Nephron (organoid): ENCODE results near the gene SYN1.
"Not testable (repeated sequence)": the region's sequence is repeated elsewhere in the genome, so short reads cannot be mapped to it uniquely, and the experiment has no call there.

Experiments
- H3K27ac Mint-ChIP-seq, 3 experiments: 2 replicates each; pipeline ENCODE4 v1.8.0; 2020; ENCODE audit warnings: mixed read lengths in 3 of 3, mild to moderate bottlenecking in 2 of 3, moderate library complexity in 1 of 3
- H3K27me3 Mint-ChIP-seq: 2 replicates; pipeline ENCODE4 v1.8.0; 2021; ENCODE audit warnings: low read depth, mild to moderate bottlenecking, moderate library complexity, mixed read lengths
- H3K36me3 Mint-ChIP-seq: 2 replicates; pipeline ENCODE4 v1.8.0; 2020; ENCODE audit warnings: low read depth, mixed read lengths
- H3K4me1 Mint-ChIP-seq: 2 replicates; pipeline ENCODE4 v1.8.0; 2020; ENCODE audit warnings: mixed read lengths
- H3K4me3 Mint-ChIP-seq, 3 experiments: 2 replicates each; pipeline ENCODE4 v1.8.0; 2020; ENCODE audit warnings: mild to moderate bottlenecking in 3 of 3, mixed read lengths in 3 of 3, moderate library complexity in 2 of 3
- H3K9me3 Mint-ChIP-seq: 2 replicates; pipeline ENCODE4 v1.8.0; 2020; ENCODE audit warnings: mixed read lengths
- CTCF ChIP-seq, 3 experiments: fragments of 200-600 bp; sonication (generic); IDR thresholded peaks; one replicate each; pipeline ENCODE4 v1.5.0; 2021; ENCODE audit warnings: antibody characterized with exemption in 3 of 3; ENCODE audit not compliant: unreplicated experiment in 3 of 3

Gene SYN1

GRCh38 chrX:47611489-47611888, 8.2 kb downstream of the SYN1 start:
- H3K27ac Mint-ChIP-seq, result no peak overlapping the region
- no peaks in the 10 kb centered on the region for H3K4me1 Mint-ChIP-seq
- H3K4me3 Mint-ChIP-seq, result no peak overlapping the region
- no peaks in the 10 kb centered on the region for H3K36me3 Mint-ChIP-seq
- peaks cover 4% of the 10 kb centered on the region for H3K27me3 Mint-ChIP-seq
- H3K9me3 Mint-ChIP-seq, result peaks cover 9% of the 10 kb centered on the region
- no peak for TF ChIP-seq CTCF (IDR thresholded peaks at IDR 0.05; ENCODE audit: unreplicated experiment in 3 of 3)

GRCh38 chrX:47610511-47610910, 9.1 kb downstream of the SYN1 start:
- peaks cover 11% of the 10 kb centered on the region for H3K9me3 Mint-ChIP-seq
- no peaks in the 10 kb centered on the region for H3K36me3 Mint-ChIP-seq
- no peak overlapping the region for H3K27ac Mint-ChIP-seq
- TF ChIP-seq CTCF (IDR thresholded peaks at IDR 0.05; ENCODE audit: unreplicated experiment in 3 of 3), result no peak
- no peak overlapping the region for H3K4me3 Mint-ChIP-seq
- H3K27me3 Mint-ChIP-seq, result peaks cover 6% of the 10 kb centered on the region
- H3K4me1 Mint-ChIP-seq, result no peaks in the 10 kb centered on the region

GRCh38 chrX:47608130-47608810, 11.4 kb downstream of the SYN1 start:
- no peak for TF ChIP-seq CTCF (IDR thresholded peaks at IDR 0.05; ENCODE audit: unreplicated experiment in 3 of 3)
- Mint-ChIP-seq H3K36me3 (no peaks in the 10 kb centered on the region), H3K27ac (no peak overlapping the region), H3K4me3 (no peak overlapping the region), H3K4me1 (no peaks in the 10 kb centered on the region), H3K27me3 (peaks cover 3% of the 10 kb centered on the region), H3K9me3 (peaks cover 13% of the 10 kb centered on the region)

GRCh38 chrX:47607091-47607490, 12.6 kb downstream of the SYN1 start:
- Mint-ChIP-seq H3K27ac (no peak overlapping the region), H3K27me3 (peaks cover 3% of the 10 kb centered on the region)
- no peak for TF ChIP-seq CTCF (IDR thresholded peaks at IDR 0.05; ENCODE audit: unreplicated experiment in 3 of 3)

GRCh38 chrX:47605024-47605423, 14.6 kb downstream of the SYN1 start:
- TF ChIP-seq CTCF (IDR thresholded peaks at IDR 0.05; ENCODE audit: unreplicated experiment in 3 of 3), result no peak
- H3K9me3 Mint-ChIP-seq, result peaks cover 15% of the 10 kb centered on the region
- no peaks in the 10 kb centered on the region for H3K36me3 Mint-ChIP-seq
- no peak overlapping the region for H3K27ac Mint-ChIP-seq
- no peaks in the 10 kb centered on the region for H3K4me1 Mint-ChIP-seq
- peaks cover 3% of the 10 kb centered on the region for H3K27me3 Mint-ChIP-seq
- H3K4me3 Mint-ChIP-seq, result no peak overlapping the region

More at GRCh38 chrX:47607091-47607490, 12.6 kb downstream of the SYN1 start:
- Mint-ChIP-seq H3K9me3 (peaks cover 13% of the 10 kb centered on the region), H3K36me3 (no peaks in the 10 kb centered on the region), H3K4me3 (no peak overlapping the region), H3K4me1 (no peaks in the 10 kb centered on the region)

- H3K27me3 Mint-ChIP-seq, H3K4me3 Mint-ChIP-seq: not testable (repeated sequence)
- H3K9me3 Mint-ChIP-seq, result peaks cover 19% of the 10 kb centered on the region
These were observed 16.5 kb downstream of the SYN1 start for GRCh38 chrX:47603125-47603524.

More at GRCh38 chrX:47603125-47603524, 16.5 kb downstream of the SYN1 start:
- H3K27ac Mint-ChIP-seq, H3K4me1 Mint-ChIP-seq, H3K36me3 Mint-ChIP-seq: not testable (repeated sequence)
